ACC112 (cell line): ENCODE results near the gene RDH12.
"Not testable (repeated sequence)": the region's sequence is repeated elsewhere in the genome, so short reads cannot be mapped to it uniquely, and the experiment has no call there.

Experiments
- H2AFZ ChIP-seq: fragments of 200-600 bp; sonication (generic); one replicate; pipeline ENCODE4 v1.6.0; 2017; ENCODE audit warnings: antibody characterized with exemption, low read length; ENCODE audit not compliant: unreplicated experiment
- H3K27ac ChIP-seq: fragments of 200-600 bp; sonication (generic); 2 replicates; pipeline ENCODE4 v1.5.1; 2014; ENCODE audit warnings: low read depth, mild to moderate bottlenecking, antibody characterized with exemption, low read length, moderate library complexity
- H3K27me3 ChIP-seq: fragments of 200-600 bp; sonication (generic); 2 replicates; pipeline ENCODE4 v1.6.1; 2014; ENCODE audit warnings: mild to moderate bottlenecking, antibody characterized with exemption, low read length, moderate library complexity, mixed read lengths; ENCODE audit not compliant: insufficient read depth
- H3K36me3 ChIP-seq: fragments of 200-600 bp; sonication (generic); 2 replicates; pipeline ENCODE4 v1.6.1; 2016; ENCODE audit warnings: mild to moderate bottlenecking, antibody characterized with exemption, low read length, moderate library complexity, mixed read lengths; ENCODE audit not compliant: insufficient read depth
- H3K4me1 ChIP-seq: fragments of 200-600 bp; sonication (generic); one replicate; pipeline ENCODE4 v1.6.1; 2016; ENCODE audit warnings: low read length, mixed read lengths; ENCODE audit not compliant: insufficient read depth, unreplicated experiment, control insufficient read depth
- H3K4me3 ChIP-seq: fragments of 200-600 bp; sonication (generic); 2 replicates; pipeline ENCODE4 v1.5.1; 2014; ENCODE audit warnings: mild to moderate bottlenecking, low read depth, low read length
- H3K79me2 ChIP-seq: fragments of 200-600 bp; sonication (generic); one replicate; pipeline ENCODE4 v1.6.0; 2016; ENCODE audit warnings: low read length; ENCODE audit not compliant: control insufficient read depth, unreplicated experiment, insufficient read depth

RDH12 gene

DNA sequence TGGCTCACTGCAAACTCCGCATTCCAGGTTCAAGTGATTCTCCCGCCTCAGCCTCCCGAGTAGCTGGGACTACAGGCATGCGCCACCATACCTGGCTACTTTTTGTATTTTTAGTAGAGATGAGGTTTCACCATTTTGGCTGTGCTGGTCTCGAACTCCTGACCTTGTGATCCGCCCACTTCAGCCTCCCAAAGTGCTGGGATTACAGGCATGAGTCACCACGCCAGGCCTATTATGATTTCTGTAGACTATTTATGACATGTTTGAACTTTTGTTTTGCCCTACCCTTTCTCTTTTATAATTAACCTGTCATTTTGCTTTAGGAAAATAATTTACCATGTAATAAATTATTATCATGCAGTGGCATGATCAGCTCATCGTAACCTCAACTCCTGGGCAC, at the start of gene RDH12:
TSS of gene RDH12 (plus strand) at position 395 of the 400 bp plus-strand sequence. CDS start 20,757 bp downstream, outside the sequence.
- peak within 1 kb of the TSS; percentile 44; the same call in 1 of the 2 replicates for H3K27ac ChIP-seq
- H3K79me2 ChIP-seq, H3K27me3 ChIP-seq, H3K4me3 ChIP-seq, H3K4me1 ChIP-seq, H3K36me3 ChIP-seq: not testable (repeated sequence)
- peak within 1 kb of the TSS; percentile 43 for H2AFZ ChIP-seq

GRCh38 chr14:67652189-67652588, 49.5 kb upstream of the RDH12 start:
- Histone ChIP-seq H3K36me3 (peaks cover 50% of the 10 kb centered on the region), H3K4me1 (peaks cover 15% of the 10 kb centered on the region), H3K4me3 (no peak overlapping the region), H3K27ac (no peak overlapping the region), H3K27me3 (no peaks in the 10 kb centered on the region), H2AFZ (no peak overlapping the region), H3K79me2 (no peaks in the 10 kb centered on the region)

GRCh38 chr14:67653651-67654280, 47.9 kb upstream of the RDH12 start:
- H3K4me3 ChIP-seq: no peak overlapping the region
- no peak overlapping the region for H2AFZ ChIP-seq
- H3K27ac ChIP-seq: no peak overlapping the region
- no peaks in the 10 kb centered on the region for H3K79me2 ChIP-seq
- H3K4me1 ChIP-seq: peaks cover 15% of the 10 kb centered on the region
- peaks cover 45% of the 10 kb centered on the region for H3K36me3 ChIP-seq
- H3K27me3 ChIP-seq: no peaks in the 10 kb centered on the region

- Histone ChIP-seq H3K4me1 (peaks cover 17% of the 10 kb centered on the region), H3K27ac (no peak overlapping the region), H3K4me3 (no peak overlapping the region), H3K36me3 (0 out of 2 replicates have a peak, but pooled peaks cover 2% of the 10 kb centered on the region), H3K27me3 (no peaks in the 10 kb centered on the region), H2AFZ (no peak overlapping the region), H3K79me2 (peaks cover 58% of the 10 kb centered on the region)
Observed at GRCh38 chr14:67663633-67664032, 38.1 kb upstream of the RDH12 start.

DNA sequence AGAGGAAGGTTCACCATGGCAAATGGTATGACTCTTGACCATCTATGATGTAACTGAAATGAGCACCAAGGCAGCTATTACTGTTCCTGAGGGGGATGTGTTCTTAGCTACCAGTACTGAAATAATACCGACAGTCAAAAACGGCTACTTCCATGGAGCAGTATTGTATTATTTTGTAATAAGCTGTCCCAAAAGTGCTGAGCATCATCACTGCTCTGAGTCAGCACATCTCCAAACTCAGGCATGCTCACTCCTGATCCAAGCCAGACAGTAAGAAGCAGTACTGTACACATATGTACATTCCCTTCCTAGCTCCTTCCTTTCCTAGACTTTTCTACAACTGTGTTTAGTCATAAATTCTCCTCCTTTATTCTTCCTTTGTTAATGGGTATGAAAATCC, 35.8 kb upstream of the RDH12 start:
- Histone ChIP-seq H3K79me2 (peaks cover 78% of the 10 kb centered on the region), H3K4me3 (no peak overlapping the region), H3K4me1 (peaks cover 17% of the 10 kb centered on the region), H3K27ac (peak overlapping the region; percentile 40), H3K36me3 (0 out of 2 replicates have a peak, but pooled peaks cover 2% of the 10 kb centered on the region), H3K27me3 (no peaks in the 10 kb centered on the region), H2AFZ (no peak overlapping the region)

- Histone ChIP-seq H3K27ac (peak overlapping the region; percentile 40), H3K4me1 (peaks cover 17% of the 10 kb centered on the region), H3K4me3 (no peak overlapping the region), H3K27me3 (no peaks in the 10 kb centered on the region), H3K36me3 (0 out of 2 replicates have a peak, but pooled peaks cover 2% of the 10 kb centered on the region), H3K79me2 (peaks cover 83% of the 10 kb centered on the region), H2AFZ (no peak overlapping the region)
Observed at GRCh38 chr14:67666750-67667449, 34.8 kb upstream of the RDH12 start.

- Histone ChIP-seq H3K79me2 (peaks cover 88% of the 10 kb centered on the region), H3K27me3 (no peaks in the 10 kb centered on the region), H3K36me3 (no peaks in the 10 kb centered on the region), H2AFZ (no peak overlapping the region), H3K4me1 (peaks cover 22% of the 10 kb centered on the region), H3K27ac (no peak overlapping the region), H3K4me3 (no peak overlapping the region)
Observed at GRCh38 chr14:67668559-67668958, 33.1 kb upstream of the RDH12 start.

GRCh38 chr14:67673451-67673850, 28.2 kb upstream of the RDH12 start:
- no peaks in the 10 kb centered on the region for H3K27me3 ChIP-seq
- peaks cover 10% of the 10 kb centered on the region for H3K4me1 ChIP-seq
- no peak overlapping the region for H2AFZ ChIP-seq
- peaks cover 52% of the 10 kb centered on the region for H3K79me2 ChIP-seq
- H3K27ac ChIP-seq: peak overlapping the region; percentile 29; the same call in 1 of the 2 replicates
- peaks cover 11% of the 10 kb centered on the region; the same call in 1 of the 2 replicates for H3K36me3 ChIP-seq
- H3K4me3 ChIP-seq: peak overlapping the region; percentile 75

- H3K36me3 ChIP-seq: peaks cover 11% of the 10 kb centered on the region; the same call in 1 of the 2 replicates
Observed at GRCh38 chr14:67674139-67674479, 27.6 kb upstream of the RDH12 start.

DNA sequence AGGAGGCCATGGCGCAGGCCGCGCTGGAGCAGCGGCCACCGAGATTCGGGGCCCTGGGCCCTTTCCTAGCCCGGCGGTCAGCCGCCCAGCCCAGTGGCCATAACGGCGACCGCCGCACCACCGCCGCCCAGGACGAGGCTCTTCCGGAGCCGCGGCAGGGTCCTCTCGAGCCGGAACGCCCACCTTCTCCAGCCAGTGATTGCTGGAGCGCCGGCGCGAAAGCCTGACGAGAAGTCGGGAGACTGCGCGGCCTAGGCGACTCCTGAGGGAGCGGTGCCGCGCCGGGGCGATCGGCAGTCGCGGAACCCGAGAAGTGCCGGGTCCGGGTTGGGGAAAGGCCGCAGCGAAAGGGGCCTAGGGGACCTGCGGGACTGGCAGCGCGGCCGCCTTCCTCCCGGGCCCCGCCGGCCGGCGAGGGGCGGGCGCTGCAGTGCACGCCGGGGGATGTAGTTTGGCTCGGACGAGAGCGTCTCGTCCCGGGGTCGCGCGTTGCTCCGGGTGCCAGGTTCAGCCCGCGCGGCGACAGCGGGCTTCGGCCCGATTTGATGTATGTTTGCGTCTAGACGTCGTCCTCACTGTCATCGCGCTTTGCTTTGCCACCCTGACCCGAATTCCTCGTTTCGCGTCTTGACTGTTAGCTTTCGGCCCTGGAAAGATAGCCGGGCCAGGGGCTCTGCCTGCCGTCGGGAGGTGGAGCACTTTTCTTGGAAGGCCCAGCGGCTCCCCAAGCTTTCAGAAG, 27.0 kb upstream of the RDH12 start, which contains the start of gene VTI1B:
TSS of gene VTI1B (minus strand) at position 153 of the 739 bp plus-strand sequence. CDS start at position 10, 143 bp downstream.
- Histone ChIP-seq H3K27ac (peak within 1 kb of the TSS; percentile 92), H3K4me3 (peak within 1 kb of the TSS; percentile 75), H2AFZ (peak within 1 kb of the TSS; percentile 83), H3K79me2 (peaks cover 42% of the 10 kb centered on the region), H3K4me1 (peaks cover 12% of the 10 kb centered on the region), H3K27me3 (no peaks in the 10 kb centered on the region), H3K36me3 (peaks cover 11% of the 10 kb centered on the region; the same call in 1 of the 2 replicates)

More at GRCh38 chr14:67674139-67674479, 27.6 kb upstream of the RDH12 start:
- Histone ChIP-seq H3K4me1 (peaks cover 10% of the 10 kb centered on the region), H3K27me3 (no peaks in the 10 kb centered on the region), H3K27ac (peak overlapping the region; percentile 92), H3K4me3 (peak overlapping the region; percentile 75), H2AFZ (peak overlapping the region; percentile 83), H3K79me2 (peaks cover 46% of the 10 kb centered on the region)
